ENCODE data around the gene PILRB. TPM values are rescaled to one million over a fixed set of nuclear protein-coding genes. Genes with fewer than 3 reads are reported as not detected.
"Not testable (repeated sequence)": the region's sequence is repeated elsewhere in the genome, so short reads cannot be mapped to it uniquely, and the experiment has no call there.

Gene PILRB
- total RNA-seq, 4 donors from 2014 or later: 80.0 to 239 (median 113) TPM

- H3K9me3 ChIP-seq; H3K27me3 ChIP-seq; H3K4me3 ChIP-seq; intact Hi-C loops (cut with DNase I; ENCODE audit: low total_unique reads); in situ Hi-C loops (cut with MboI; ENCODE audit: low pct_ligation_motif_present in 1 of 4, low pct_unique_long_range_greater_than_20kb in 1 of 4, low sequenced_read_pairs in 3 of 4): not testable (repeated sequence)
- peak; percentile 21 to 45 (median 36) for TF ChIP-seq CTCF (IDR thresholded peaks at IDR 0.05)
- H3K36me3 ChIP-seq: peaks cover 0 to 35% (median 14%) of the 10 kb centered on the region in 4 donors
- peak overlapping the region; percentile 64 to 71 (median 66) for H3K27ac ChIP-seq
- H3K4me1 ChIP-seq: peaks cover 0 to 17% (median 2%) of the 10 kb centered on the region in 4 donors
- DNase-seq: peak; percentile 58
- 61 to 80% methylated on average over 2 to 9 of the region's 13 CpGs for WGBS, 2 donors (ENCODE audit: low coverage in 1 of 2)
Measured at GRCh38 chr7:100344560-100345287, 13.2 kb upstream of the PILRB start.

- Histone ChIP-seq H3K4me1 (peaks cover 0 to 17% (median 2%) of the 10 kb centered on the region in 4 donors), H3K27ac (peak overlapping the region in 1 of 4 donors; percentile 66), H3K36me3 (peaks cover 0 to 39% (median 17%) of the 10 kb centered on the region in 4 donors)
- H3K4me3 ChIP-seq; H3K27me3 ChIP-seq; in situ Hi-C loops (cut with MboI; ENCODE audit: low pct_ligation_motif_present in 1 of 4, low pct_unique_long_range_greater_than_20kb in 1 of 4, low sequenced_read_pairs in 3 of 4); intact Hi-C loops (cut with DNase I; ENCODE audit: low total_unique reads); H3K9me3 ChIP-seq: not testable (repeated sequence)
- DNase-seq: peak; percentile 82
- 0% methylated on average over 3 of the region's 5 CpGs; no CpG with 5 or more reads in 1 of the 2 donors for WGBS, 2 donors (ENCODE audit: low coverage in 1 of 2)
- TF ChIP-seq CTCF (IDR thresholded peaks at IDR 0.05): peak; percentile 15 to 58 (median 50)
Measured at GRCh38 chr7:100345288-100345672, 12.6 kb upstream of the PILRB start.

GRCh38 chr7:100346921-100347320 is 11.0 kb upstream of the PILRB start:
- no peak overlapping the region for H3K4me3 ChIP-seq
- no peak overlapping the region for H3K27ac ChIP-seq
- no peaks in the 10 kb centered on the region for H3K27me3 ChIP-seq
- no peak for DNase-seq
- H3K4me1 ChIP-seq: peaks cover 0 to 16% (median 2%) of the 10 kb centered on the region in 4 donors
- intact Hi-C loops (cut with DNase I; ENCODE audit: low total_unique reads) (no loop called here), in situ Hi-C loops (cut with MboI; ENCODE audit: low pct_ligation_motif_present in 1 of 4, low pct_unique_long_range_greater_than_20kb in 1 of 4, low sequenced_read_pairs in 3 of 4) (no loop called here)
- no peaks in the 10 kb centered on the region for H3K9me3 ChIP-seq
- peaks cover 0 to 39% (median 19%) of the 10 kb centered on the region in 4 donors for H3K36me3 ChIP-seq
- TF ChIP-seq POLR2AphosphoS5 (IDR thresholded peaks at IDR 0.05): no peak
- TF ChIP-seq CTCF (IDR thresholded peaks at IDR 0.05): no peak
- no peak for TF ChIP-seq POLR2A (IDR thresholded peaks at IDR 0.05)

- in situ Hi-C loops (cut with MboI; ENCODE audit: low pct_ligation_motif_present in 1 of 4, low pct_unique_long_range_greater_than_20kb in 1 of 4, low sequenced_read_pairs in 3 of 4): no loop called here
- Histone ChIP-seq H3K9me3 (no peaks in the 10 kb centered on the region), H3K27ac (no peak overlapping the region), H3K4me1 (peaks cover 0 to 6% (median 0%) of the 10 kb centered on the region in 4 donors), H3K36me3 (peaks cover 0 to 39% (median 19%) of the 10 kb centered on the region in 4 donors), H3K27me3 (no peaks in the 10 kb centered on the region), H3K4me3 (no peak overlapping the region)
- TF ChIP-seq EP300 (IDR thresholded peaks at IDR 0.05; ENCODE audit: low read depth) (no peak), POLR2AphosphoS5 (IDR thresholded peaks at IDR 0.05) (no peak), CTCF (IDR thresholded peaks at IDR 0.05) (no peak), POLR2A (IDR thresholded peaks at IDR 0.05) (no peak)
- intact Hi-C loops (cut with DNase I; ENCODE audit: low total_unique reads): no loop called here
- no peak for DNase-seq
Measured at GRCh38 chr7:100348805-100349204, 9.1 kb upstream of the PILRB start.

Data from transverse colon (tissue), 4 donors.